ENCODE results near the gene C17orf67.

- TF ChIP-seq CTCF (IDR thresholded peaks at IDR 0.05 in 8 of 11, conservative IDR thresholded peaks at IDR 0.05 in 3 of 11), result no peak
- TF ChIP-seq POLR2AphosphoS5 (IDR thresholded peaks at IDR 0.05), result no peak
- TF ChIP-seq POLR2A (IDR thresholded peaks at IDR 0.05), result no peak
Observed at GRCh38 chr17:56863974-56864373, 30.3 kb upstream of the C17orf67 start.

Data from spleen (tissue), 7 donors.